Activated CD4-positive, alpha-beta T cell treated with anti-CD3 and anti-CD28 coated beads, Interleukin-2, Interleukin-4, amounts not matched to agents 100 ng/mL and 50 ng/mL, durations not matched to agents 16 hours and 8 hours (primary cell): ENCODE measurements around the gene ACOT12.
"Not testable (repeated sequence)": the region's sequence is repeated elsewhere in the genome, so short reads cannot be mapped to it uniquely, and the experiment has no call there.

Experiments
- DNase-seq: peaks from one replicate; pipeline ENCODE4 v3.0.0-alpha.2; 2020; ENCODE audit warnings: low spot score

The ACOT12 gene

GRCh38 chr5:81338213-81338612 is 55.7 kb downstream of the ACOT12 start:
- not testable (repeated sequence) for DNase-seq

DNA sequence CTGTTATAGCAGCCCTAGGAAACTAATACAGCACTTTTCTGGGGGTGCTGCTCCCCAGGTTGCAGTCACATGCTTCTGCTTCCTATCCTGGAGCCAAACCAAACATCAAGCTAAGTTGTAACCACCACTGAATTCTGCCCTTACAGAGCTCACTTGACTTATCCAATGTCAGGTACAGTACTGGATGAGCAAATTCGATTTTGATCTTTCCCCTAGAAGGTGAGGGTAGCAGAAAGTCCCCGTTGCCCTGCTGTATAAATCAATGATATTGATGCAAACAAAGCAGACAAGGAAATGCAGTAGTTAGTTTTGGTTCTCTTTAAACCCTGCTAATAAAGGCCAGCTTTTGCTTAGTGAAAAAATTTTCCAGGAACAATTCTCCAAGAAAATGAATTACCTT is 56.1 kb downstream of the ACOT12 start:
- DNase-seq: no peak

- DNase-seq: no peak
Measured at GRCh38 chr5:81336556-81336955, 57.4 kb downstream of the ACOT12 start.

DNA sequence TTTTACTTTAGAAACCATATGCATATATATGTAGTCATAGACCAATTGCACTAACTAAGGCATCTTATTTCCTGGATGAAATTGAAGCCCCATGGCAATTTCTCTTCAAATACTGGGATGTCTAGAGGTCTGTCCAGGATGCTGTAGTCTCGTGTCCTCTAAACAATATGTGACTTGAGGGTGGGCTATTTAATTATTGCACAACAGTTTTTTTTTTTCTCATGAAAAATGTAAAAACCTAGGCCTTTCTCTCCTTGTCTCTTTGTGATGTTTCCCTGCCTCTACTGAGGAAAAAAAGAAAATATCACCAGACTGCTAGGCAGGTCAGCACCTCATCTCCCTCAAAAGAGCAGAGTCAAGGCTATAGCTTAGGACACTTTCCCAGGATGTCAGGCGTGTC is 58.0 kb downstream of the ACOT12 start:
- no peak for DNase-seq

DNA sequence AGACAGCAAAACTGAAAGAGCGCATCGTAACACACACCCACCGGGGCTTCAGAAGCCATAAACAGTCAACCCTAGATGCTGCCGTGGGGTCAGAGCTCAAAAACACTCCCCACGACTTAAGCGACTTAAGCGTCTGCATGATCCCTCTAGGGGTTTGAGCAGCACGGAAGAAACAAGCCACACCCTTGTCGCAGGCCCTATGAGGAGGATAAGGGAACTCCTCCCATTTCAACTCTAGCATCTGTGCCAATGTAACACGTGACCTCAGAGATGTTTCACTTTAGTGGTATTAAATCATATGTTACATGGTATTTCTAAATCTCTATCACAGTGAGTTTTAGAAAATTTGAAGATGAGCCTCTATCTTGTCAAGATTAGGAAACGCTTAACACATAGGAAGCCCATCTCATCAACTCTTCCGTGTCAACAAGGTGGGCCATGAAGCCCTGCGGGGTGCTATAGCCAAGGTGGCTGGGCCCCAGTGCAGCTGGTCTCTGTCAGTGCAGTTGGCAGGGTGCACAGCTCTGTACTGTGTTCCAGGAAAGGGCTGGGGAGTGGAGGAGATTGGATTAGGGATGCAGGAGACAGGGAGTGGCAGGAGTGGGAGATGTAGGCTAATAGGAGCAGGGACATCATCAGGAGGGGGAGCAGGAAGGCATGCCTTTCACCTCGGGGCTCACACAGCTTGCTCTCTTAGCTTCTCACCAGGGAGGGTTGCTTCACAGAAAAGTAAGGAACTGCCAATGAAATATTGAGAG is 59.5 kb downstream of the ACOT12 start:
- DNase-seq: no peak

DNA sequence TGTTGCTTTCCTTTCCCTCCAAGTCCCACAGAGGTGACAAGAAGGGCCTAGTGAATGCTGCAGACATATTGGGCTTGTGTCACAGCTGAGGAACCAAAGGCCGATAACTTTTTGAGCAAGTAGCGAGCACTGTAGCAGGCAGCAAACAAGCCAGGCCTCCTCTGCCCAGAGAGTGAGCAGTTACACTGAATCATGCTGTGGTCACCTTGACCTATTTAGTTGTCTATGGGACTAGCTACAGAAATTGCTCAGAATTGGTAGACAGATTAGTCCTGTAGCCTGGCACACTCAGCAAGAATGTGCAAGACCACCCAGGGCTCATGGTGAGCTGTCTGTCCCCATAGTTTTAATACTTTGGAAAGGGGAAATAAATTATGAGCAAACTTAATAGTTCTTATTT is 67.4 kb downstream of the ACOT12 start:
- no peak for DNase-seq

GRCh38 chr5:81317536-81317935 is 76.4 kb downstream of the ACOT12 start:
- no peak for DNase-seq

GRCh38 chr5:81316571-81316970 is 77.4 kb downstream of the ACOT12 start:
- DNase-seq: no peak

- DNase-seq: no peak
Measured at GRCh38 chr5:81315830-81316229, 78.1 kb downstream of the ACOT12 start.

DNA sequence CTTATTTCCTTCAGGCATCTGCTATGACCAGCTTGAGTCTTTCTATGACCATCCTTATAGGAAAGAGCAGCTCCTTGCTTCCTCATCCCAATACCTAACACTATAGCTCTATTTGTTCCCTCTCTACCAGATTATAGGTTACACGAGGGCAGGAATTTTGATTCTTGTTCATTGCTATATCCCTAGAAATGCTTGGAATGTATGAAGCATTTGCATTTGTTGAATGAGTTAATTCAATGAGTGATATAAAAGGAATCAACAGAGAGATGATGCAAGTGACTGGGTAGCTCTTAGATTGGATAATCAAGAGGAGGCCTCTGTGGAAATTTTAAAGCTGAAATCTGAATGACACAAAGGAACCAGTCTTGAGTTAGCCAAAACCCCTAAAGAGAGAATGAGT is 78.6 kb downstream of the ACOT12 start:
- no peak for DNase-seq

GRCh38 chr5:81314581-81314980 is 79.4 kb downstream of the ACOT12 start:
- DNase-seq: no peak

- no peak for DNase-seq
Measured at GRCh38 chr5:81313686-81314085, 80.2 kb downstream of the ACOT12 start.

- no peak for DNase-seq
Measured at GRCh38 chr5:81313278-81313677, 80.7 kb downstream of the ACOT12 start.

DNA sequence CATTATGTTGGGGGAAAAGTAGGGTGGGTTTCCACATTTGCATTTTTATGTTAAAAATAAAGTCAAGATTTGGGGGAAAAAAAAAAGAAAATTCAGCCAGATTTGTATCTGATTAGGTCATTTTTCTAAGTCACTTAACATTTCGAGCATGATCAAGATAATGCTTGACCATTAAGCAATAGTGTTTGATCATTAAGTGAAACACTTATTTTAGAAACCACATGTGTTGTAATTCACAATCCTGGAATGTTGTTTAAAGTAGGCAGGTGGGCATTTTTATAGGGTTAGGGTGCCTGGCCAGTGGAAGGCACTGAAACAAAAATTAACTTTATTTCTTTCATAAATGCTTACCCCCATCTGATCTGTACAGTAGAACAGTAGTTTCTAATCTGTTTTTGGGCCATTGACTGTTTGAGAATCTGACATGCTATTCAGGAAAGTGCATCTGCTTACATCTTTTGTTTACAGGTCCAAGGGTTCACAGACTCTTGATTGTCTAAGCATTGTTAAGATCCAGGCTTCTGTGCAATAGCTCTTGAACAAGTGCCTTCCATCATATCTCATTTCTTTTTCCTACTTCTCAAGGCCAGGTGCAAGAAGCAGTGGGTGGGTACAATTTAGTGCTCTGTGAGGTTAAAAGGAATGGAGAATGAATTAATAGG is 83.4 kb downstream of the ACOT12 start:
- no peak for DNase-seq

- no peak for DNase-seq
Measured at GRCh38 chr5:81308836-81309235, 85.1 kb downstream of the ACOT12 start.

DNA sequence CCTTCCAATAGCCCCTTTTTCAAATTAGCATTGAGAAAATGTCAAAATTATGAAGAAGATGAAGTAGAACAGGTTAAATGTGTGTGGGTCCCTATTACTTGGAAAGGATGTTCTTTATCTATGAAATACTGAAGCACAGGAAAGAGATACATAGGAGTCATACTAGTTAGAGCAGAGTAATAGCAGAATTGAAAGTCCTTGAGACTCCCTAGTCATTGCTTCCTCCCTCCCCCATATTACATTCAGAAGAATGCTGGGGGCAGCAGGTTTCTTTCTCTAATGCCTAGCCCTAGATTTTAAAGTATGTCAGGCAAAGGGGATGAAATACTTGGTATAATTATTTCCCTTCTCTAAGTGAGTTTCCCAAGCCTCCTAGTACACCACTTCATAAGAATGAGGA is 88.1 kb downstream of the ACOT12 start:
- DNase-seq: peak; percentile 50

DNA sequence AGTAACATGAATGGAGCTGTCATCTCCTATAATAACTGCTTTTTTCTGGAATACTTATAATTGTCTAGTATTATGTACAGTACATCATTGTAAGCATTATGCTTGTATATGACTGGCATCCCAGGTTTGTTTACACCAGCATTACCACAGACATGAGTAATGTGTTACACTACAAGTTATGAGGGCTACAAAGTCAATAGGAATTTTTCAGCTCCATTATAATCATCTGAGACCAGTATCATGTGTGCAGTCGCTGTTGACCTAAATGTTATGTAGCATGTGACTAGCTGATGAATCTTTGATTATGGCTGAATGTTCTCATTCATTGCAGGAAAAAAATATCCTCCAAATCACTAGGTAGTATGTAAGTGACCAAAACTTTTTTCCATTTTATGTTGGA is 90.4 kb downstream of the ACOT12 start:
- DNase-seq: no peak

- no peak for DNase-seq
Measured at GRCh38 chr5:81302596-81302995, 91.3 kb downstream of the ACOT12 start.

DNA sequence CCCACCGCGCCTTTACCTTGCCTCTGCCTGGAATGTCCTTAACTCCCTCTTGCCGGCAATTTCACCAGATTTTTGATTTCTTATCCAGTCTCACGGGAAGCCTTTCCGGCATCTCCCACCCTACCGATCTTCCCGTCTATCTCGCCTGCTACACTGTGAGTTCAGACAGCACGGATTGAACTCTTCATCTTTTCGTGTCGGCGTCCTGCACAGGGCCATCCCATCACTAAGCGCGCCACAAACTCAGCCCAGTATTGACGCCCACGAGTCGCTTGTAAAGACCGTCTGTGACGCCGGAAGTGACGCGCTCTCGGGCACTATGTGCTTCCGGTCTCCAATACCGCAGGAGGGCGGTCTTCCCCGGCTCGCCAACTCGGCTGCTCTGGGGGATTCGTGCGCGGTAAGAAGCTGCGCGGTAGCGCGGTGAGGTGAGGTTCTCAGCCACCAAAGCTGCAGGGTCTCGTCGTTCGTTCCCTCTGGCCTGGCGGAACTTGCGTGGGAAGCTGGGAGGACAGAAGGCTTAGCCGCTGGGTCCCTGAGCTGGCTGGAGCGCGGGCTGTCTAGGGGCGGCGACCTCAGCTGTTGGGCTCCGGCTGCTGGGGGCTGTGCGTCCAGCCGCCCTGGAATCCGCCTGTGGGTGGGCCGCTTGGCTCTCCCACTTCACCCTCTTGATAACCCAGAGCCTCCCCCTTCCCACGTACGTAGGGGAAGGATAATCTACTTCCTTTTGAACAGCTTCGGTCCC is 92.5 kb downstream of the ACOT12 start, which contains the start of gene ZCCHC9:
Gene ZCCHC9 (plus strand): TSS at position 317 of the 745 bp plus-strand sequence. CDS start 3,171 bp downstream, outside the sequence.
- DNase-seq: peak; percentile 94

- DNase-seq: no peak
Measured at GRCh38 chr5:81300921-81301270, 93.0 kb downstream of the ACOT12 start.

DNA sequence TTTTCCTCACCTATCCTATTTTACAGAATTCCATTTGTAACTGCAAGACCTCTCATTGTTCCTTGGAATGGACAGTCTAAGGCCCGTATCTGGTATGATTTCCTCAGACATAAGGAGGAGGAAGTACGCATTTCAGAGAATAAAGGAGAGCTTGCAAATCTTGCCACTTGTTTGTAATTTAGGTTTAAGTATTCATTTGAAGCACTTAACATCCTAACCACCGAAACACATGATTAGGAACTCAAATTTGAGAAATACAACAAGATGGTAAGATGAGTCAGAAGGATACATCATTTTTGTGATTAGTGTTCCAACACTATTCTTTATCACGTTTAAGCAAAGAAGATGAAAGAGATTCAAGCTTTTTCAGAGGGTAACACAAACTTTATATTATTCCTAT is 96.4 kb downstream of the ACOT12 start:
- peak; percentile 56 for DNase-seq

DNA sequence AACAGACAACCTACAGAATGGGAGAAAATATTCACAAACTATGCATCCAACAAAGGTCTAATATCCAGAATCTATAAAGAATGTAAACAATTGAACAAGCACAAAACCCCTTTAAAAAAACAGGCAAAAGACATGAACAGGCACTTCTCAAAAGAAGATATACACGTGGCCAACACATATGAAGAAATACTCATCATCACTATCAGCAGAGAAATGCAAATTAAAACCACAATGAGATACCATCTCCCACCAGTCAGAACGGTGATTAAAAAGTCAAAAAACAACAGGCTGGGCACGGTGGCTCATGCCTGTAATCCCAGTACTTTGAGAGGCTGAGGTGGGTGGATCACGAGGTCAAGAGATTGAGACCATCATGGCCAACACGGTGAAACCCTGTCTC is 99.9 kb downstream of the ACOT12 start:
- DNase-seq: not testable (repeated sequence)

DNA sequence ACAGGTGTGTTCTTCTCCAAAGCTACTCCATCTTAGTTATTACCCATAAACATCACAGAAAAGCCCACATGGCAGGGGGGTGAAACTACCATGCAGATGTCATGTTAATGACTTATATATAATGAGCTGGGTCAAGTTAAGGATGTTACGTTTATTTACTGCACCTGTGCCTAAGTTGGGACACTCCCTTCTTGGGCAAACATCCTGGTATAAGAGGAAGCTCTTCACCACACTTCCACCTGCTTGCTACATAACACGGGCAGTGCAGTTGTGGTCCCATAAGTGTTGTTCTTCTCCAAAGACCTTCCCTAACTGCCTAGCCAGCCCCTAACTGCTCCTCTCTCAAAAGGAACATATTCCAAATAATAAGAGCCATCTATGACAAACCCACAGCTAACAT is 101.8 kb downstream of the ACOT12 start:
- no peak for DNase-seq
